HepG2 (cell line): ENCODE data around the gene DSC3. TPM values are rescaled to one million over a fixed set of nuclear protein-coding genes. Genes with fewer than 3 reads are reported as not detected.

ENCODE experiments used
- ATAC-seq: fragments of 200-7000 bp; cut with Tn5 transposase; 3 replicates; pipeline ENCODE4 v1.9.1; 2020; ENCODE audit warnings: mild to moderate bottlenecking, moderate library complexity
- BruUV-seq: library from RNA; stranded (reverse); fragments of 400-500 nt; replicated peaks from 2 replicates; lab custom pipeline; 2021; lab: Mats Ljungman, UMichigan
- CTCF ChIA-PET: fragments of 300-600 bp; formaldehyde crosslinking; extraction: SDS; loops from one replicate; lab custom pipeline; 2021; ENCODE audit warnings: low total read pairs, inconsistent platforms, low intra/inter-chr PET ratio; lab: Yijun Ruan, JAX
- POLR2A ChIA-PET: fragments of 350-600 bp; sonication (Branson Sonifier 250); formaldehyde crosslinking; loops from one replicate; lab custom pipeline; 2020; ENCODE audit warnings: antibody characterized with exemption, inconsistent platforms; lab: Yijun Ruan, JAX
- DNase-seq: peaks from one replicate; pipeline ENCODE4 v3.0.0-alpha.2; 2015; ENCODE audit warnings: low spot score
- FAIRE-seq: peaks from 3 replicates; lab custom pipeline; 2011; peaks lifted over from hg19 to GRCh38; lab: Jason Lieb, UNC
- H2AFZ ChIP-seq: one replicate; pipeline ENCODE4 v1.6.1; 2011; ENCODE audit warnings: low read length, inconsistent platforms
- H3K27ac ChIP-seq: fragments of 300-600 bp; 3 replicates; pipeline ENCODE4 v1.8.0; 2011; ENCODE audit warnings: mixed run types, mild to moderate bottlenecking, mixed read lengths, low read length, inconsistent platforms; ENCODE audit not compliant: insufficient read depth; ENCODE audit errors: extremely low read length
- H3K27me3 ChIP-seq, 2 experiments: fragments of 200-600 bp in 1 of 2; 2 replicates in 1 of 2; 3 replicates in 1 of 2; pipeline versions ENCODE4 v1.6.0 to v1.8.0; 2011; ENCODE audit warnings: low read length in 2 of 2, mild to moderate bottlenecking in 2 of 2, moderate library complexity in 2 of 2, inconsistent platforms in 1 of 2; ENCODE audit not compliant: insufficient read depth in 2 of 2, control insufficient read depth in 1 of 2
- H3K36me3 ChIP-seq, 2 experiments: fragments of 200-600 bp in 1 of 2; replicated peaks in 1 of 2; 2 replicates in 1 of 2; 3 replicates in 1 of 2; pipeline versions ENCODE4 v1.5.1 to v1.8.0; 2011; ENCODE audit warnings: low read length in 2 of 2, inconsistent platforms in 1 of 2; ENCODE audit not compliant: insufficient read depth in 2 of 2, control insufficient read depth in 1 of 2
- H3K4me1 ChIP-seq: 2 replicates; pipeline ENCODE4 v1.5.1; 2012; ENCODE audit warnings: low read length, inconsistent platforms; ENCODE audit not compliant: insufficient read depth
- H3K4me2 ChIP-seq: 2 replicates; pipeline ENCODE4 v1.6.0; 2011; ENCODE audit warnings: low read depth, low read length, inconsistent platforms
- H3K4me3 ChIP-seq, 3 experiments: fragments of 200-600 bp in 1 of 3; sonication (generic), shearing (Covaris generic) in 1 of 3; replicated peaks in 1 of 3; 2 replicates each; pipeline ENCODE4 v1.5.1; 2011 to 2016; ENCODE audit warnings: low read length in 3 of 3, inconsistent platforms in 2 of 3, low read depth in 2 of 3, mild to moderate bottlenecking in 2 of 3, control low read depth in 1 of 3, mixed read lengths in 1 of 3; ENCODE audit not compliant: insufficient read depth in 1 of 3
- H3K79me2 ChIP-seq: one replicate; pipeline ENCODE4 v1.6.1; 2011; ENCODE audit warnings: low read length, inconsistent platforms; ENCODE audit not compliant: insufficient read depth
- H3K9ac ChIP-seq: 2 replicates; pipeline ENCODE4 v1.6.0; 2011; ENCODE audit warnings: mild to moderate bottlenecking, low read depth, low read length, inconsistent platforms; ENCODE audit not compliant: insufficient read depth
- H3K9me3 ChIP-seq: 2 replicates; pipeline ENCODE4 v1.5.1; 2012; ENCODE audit warnings: mild to moderate bottlenecking, low read length
- H4K20me1 ChIP-seq: 2 replicates; pipeline ENCODE4 v1.6.0; 2011; ENCODE audit warnings: inconsistent platforms, mild to moderate bottlenecking, low read length, moderate library complexity; ENCODE audit not compliant: insufficient read depth
- CEBPG ChIP-seq: IDR thresholded peaks from 2 replicates; pipeline ENCODE4 v1.6.1; 2016
- HDAC2 ChIP-seq: sonication (generic); formaldehyde crosslinking; IDR thresholded peaks from 2 replicates; pipeline ENCODE4 v1.4.0; 2020; ENCODE audit warnings: missing genetic modification reagents
- IRF2 ChIP-seq: IDR thresholded peaks from 2 replicates; pipeline ENCODE4 v1.6.1; 2018; ENCODE audit warnings: missing genetic modification reagents, missing compliant biosample characterization
- MTF1 ChIP-seq: sonication (generic); formaldehyde crosslinking; IDR thresholded peaks from 2 replicates; pipeline ENCODE4 v1.5.0; 2020; ENCODE audit warnings: missing genetic modification reagents
- NR2F6 ChIP-seq, 2 experiments: IDR thresholded peaks; 2 replicates each; pipeline ENCODE4 v1.6.1; 2016; ENCODE audit warnings: antibody characterized with exemption in 1 of 2, mild to moderate bottlenecking in 1 of 2
- PCBP1 ChIP-seq: fragments of 200-400 bp; formaldehyde crosslinking; IDR thresholded peaks from 2 replicates; pipeline ENCODE4 v1.6.1; 2017; ENCODE audit warnings: mild to moderate bottlenecking, low read depth, low read length, borderline replicate concordance
- ZBTB8A ChIP-seq: sonication (generic); formaldehyde crosslinking; IDR thresholded peaks from 2 replicates; pipeline ENCODE4 v1.4.0; 2020; ENCODE audit warnings: mild to moderate bottlenecking, low read depth, missing genetic modification reagents, borderline replicate concordance
- ZEB1 ChIP-seq: IDR thresholded peaks from 2 replicates; pipeline ENCODE4 v1.6.1; 2012; ENCODE audit warnings: mild to moderate bottlenecking, low read depth, inconsistent platforms; ENCODE audit not compliant: insufficient replicate concordance
- ZNF343 ChIP-seq: sonication (generic); formaldehyde crosslinking; IDR thresholded peaks from 2 replicates; pipeline ENCODE4 v1.4.0; 2020; ENCODE audit warnings: mild to moderate bottlenecking, missing genetic modification reagents
- ZNF83 ChIP-seq: sonication (generic); formaldehyde crosslinking; IDR thresholded peaks from 2 replicates; pipeline ENCODE4 v1.4.0; 2020; ENCODE audit warnings: missing genetic modification reagents, mild to moderate bottlenecking, borderline replicate concordance
- whole genome bisulfite sequencing: methylation state at CpG from one replicate; pipeline ENCODE4 v1.1.6; 2017; ENCODE audit warnings: low lambda C conversion rate; 5-methylcytosine and 5-hydroxymethylcytosine counted together
- in situ Hi-C: cut with HindIII; loops from 2 replicates; pipeline ENCODE4 v1.10.0; 2017; ENCODE audit warnings: low pct_unique_long_range_greater_than_20kb; ENCODE audit not compliant: extremely low pct_ligation_motif_present
- intact Hi-C: fragments of 100-400 bp; cut with micrococcal nuclease; formaldehyde crosslinking; loops from one replicate; pipeline ENCODE4 v1.10.0; 2022; ENCODE audit not compliant: unreplicated experiment
- polyA plus RNA-seq, 8 experiments: library from polyadenylated mRNA; depleted of rRNA in 3 of 8; stranded (reverse) in 7 of 8; unstranded in 1 of 8; fragments of >200 nt; fragmentation: Illumina TruSeq in 4 of 8; extraction: Trizol in 4 of 8; gene quantifications; 2 replicates each; pipeline versions ENCODE4 v1.2.1 to v1.2.3, GENCODE V29; 2011 to 2016; ENCODE audit warnings: low read depth in 4 of 8, missing spikeins in 1 of 8, mixed read lengths in 1 of 8; ENCODE audit not compliant: insufficient read depth in 1 of 8
- total RNA-seq, 5 experiments: library from RNA; depleted of rRNA; stranded (reverse); fragments of >200 nt; fragmentation: Illumina TruSeq; extraction: Trizol; gene quantifications; 2 replicates each; pipeline ENCODE4 v1.2.3, GENCODE V29; 2016; ENCODE audit warnings: low read depth in 1 of 5

The DSC3 gene
- total and polyA plus RNA-seq, 2 of the 13 experiments (the other 11 are each of a cell fraction or from before 2014, with no cell fraction given): 0.05 to 0.38 TPM

GRCh38 chr18:31045599-31045998 lies 3.1 kb upstream of the DSC3 start:
- peaks cover 16% of the 10 kb centered on the region for H3K4me1 ChIP-seq
- H3K36me3 ChIP-seq: no peaks in the 10 kb centered on the region
- CTCF ChIA-PET: no interaction called here
- POLR2A ChIA-PET: no interaction called here
- DNase-seq (peak; percentile 9), ATAC-seq (0 out of 3 replicates have a peak, but pooled peaks have one; percentile 14)
- WGBS: 4% methylated on average over 6 of the region's 6 CpGs
- H4K20me1 ChIP-seq: no peaks in the 10 kb centered on the region
- no TSS peak for BruUV-seq
- H3K9me3 ChIP-seq: no peaks in the 10 kb centered on the region
- TF ChIP-seq PCBP1 (no peak), IRF2 (CRISPR knock-in tag) (no peak), ZEB1 (peak; percentile 69), NR2F6 (IDR thresholded peaks at IDR 0.05) (0 out of 2 replicates have a peak, but pooled peaks have one; percentile 16), NR2F6 (CRISPR knock-in tag; IDR thresholded peaks at IDR 0.05) (no peak), CEBPG (CRISPR knock-in tag) (0 out of 2 replicates have a peak, but pooled peaks have one; percentile 20)
- TF ChIP-seq, all 625 proteins: peak for 3
- Histone ChIP-seq H3K4me3 (no peak overlapping the region), H3K4me2 (no peak overlapping the region), H3K27ac (no peak overlapping the region), H3K9ac (no peak overlapping the region), H3K27me3 (peaks cover 0 to 15% of the 10 kb centered on the region in 2 experiments; a peak in 4 of 5 replicates), H3K79me2 (no peaks in the 10 kb centered on the region), H2AFZ (no peak overlapping the region)
- no peak for FAIRE-seq
- intact Hi-C loops (loop anchor here (10.0 kb wide), 1 partner anchor 59 kb away; the partner anchor contains the start of gene DSC2), in situ Hi-C loops (no loop called here)

GRCh38 chr18:31044926-31045325 lies 2.4 kb upstream of the DSC3 start:
- POLR2A ChIA-PET: no interaction called here
- Histone ChIP-seq H3K4me1 (peaks cover 16% of the 10 kb centered on the region), H3K27me3 (peaks cover 0 to 15% of the 10 kb centered on the region in 2 experiments; a peak in 4 of 5 replicates), H3K4me3 (no peak overlapping the region), H3K9me3 (no peaks in the 10 kb centered on the region), H3K36me3 (no peaks in the 10 kb centered on the region), H3K27ac (no peak overlapping the region), H3K79me2 (no peaks in the 10 kb centered on the region), H2AFZ (no peak overlapping the region), H3K4me2 (no peak overlapping the region), H4K20me1 (no peaks in the 10 kb centered on the region), H3K9ac (no peak overlapping the region)
- no peak for ATAC-seq
- CTCF ChIA-PET: no interaction called here
- TF ChIP-seq ZNF343 (CRISPR knock-in tag) (no peak), MTF1 (CRISPR knock-in tag) (no peak), ZBTB8A (CRISPR knock-in tag) (no peak), HDAC2 (CRISPR knock-in tag) (no peak), ZNF83 (CRISPR knock-in tag) (no peak)
- no peak for FAIRE-seq
- 65% methylated on average over 3 of the region's 3 CpGs for WGBS
- in situ Hi-C loops: no loop called here
- BruUV-seq: no TSS peak
- intact Hi-C loops: loop anchor here (10.0 kb wide), 1 partner anchor 60 kb away; the partner anchor contains the start of gene DSC2
- DNase-seq: no peak
